Lower leg skin (tissue), 3 donors: ENCODE data around the gene F2RL1.

Experiments used
- CTCF ChIP-seq, 3 donors: fragments of 450-650 bp; IDR thresholded peaks; one replicate each; pipeline ENCODE4 v1.5.1; 2016; ENCODE audit warnings: antibody characterized with exemption in 3 of 3, mild to moderate bottlenecking in 3 of 3, moderate library complexity in 2 of 3
- POLR2A ChIP-seq, 2 donors: fragments of 450-650 bp; IDR thresholded peaks; one replicate each; pipeline ENCODE4 v1.6.1; 2016 to 2017; ENCODE audit warnings: antibody characterized with exemption in 2 of 2, mild to moderate bottlenecking in 1 of 2, moderate library complexity in 1 of 2

- TF ChIP-seq CTCF (IDR thresholded peaks at IDR 0.05) (no peak), POLR2A (IDR thresholded peaks at IDR 0.05) (no peak)
Observed at GRCh38 chr5:76818844-76819831, at the start of gene F2RL1.
